GM21717 (cell line): ENCODE data around the gene STK32B.

Experiments
- ATAC-seq: cut with Tn5 transposase; IDR thresholded peaks from one replicate; pipeline ENCODE4 v1.9.1; 2021; ENCODE audit warnings: mild to moderate bottlenecking, moderate library complexity; ENCODE audit not compliant: unreplicated experiment

The STK32B gene

DNA sequence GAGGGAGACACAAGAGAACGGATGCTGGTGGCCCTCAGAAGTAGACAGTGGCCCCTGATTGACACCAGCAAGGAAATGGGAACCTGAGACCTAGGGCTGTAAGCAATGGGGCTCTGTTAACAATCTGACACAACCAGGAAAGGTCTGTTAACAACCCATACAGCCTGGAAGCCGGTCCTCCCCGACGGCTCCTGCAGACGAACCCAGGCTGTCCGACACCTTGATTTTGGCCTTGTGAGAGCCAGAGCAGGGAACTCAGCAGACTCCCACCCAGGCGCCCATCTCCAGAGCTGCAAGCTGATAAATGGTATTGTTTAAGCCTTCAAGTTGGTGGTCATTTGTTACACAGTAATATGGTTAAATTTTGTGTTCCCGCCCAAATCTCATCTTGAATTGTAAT lies 21.8 kb upstream of the STK32B start:
- no peak for ATAC-seq

DNA sequence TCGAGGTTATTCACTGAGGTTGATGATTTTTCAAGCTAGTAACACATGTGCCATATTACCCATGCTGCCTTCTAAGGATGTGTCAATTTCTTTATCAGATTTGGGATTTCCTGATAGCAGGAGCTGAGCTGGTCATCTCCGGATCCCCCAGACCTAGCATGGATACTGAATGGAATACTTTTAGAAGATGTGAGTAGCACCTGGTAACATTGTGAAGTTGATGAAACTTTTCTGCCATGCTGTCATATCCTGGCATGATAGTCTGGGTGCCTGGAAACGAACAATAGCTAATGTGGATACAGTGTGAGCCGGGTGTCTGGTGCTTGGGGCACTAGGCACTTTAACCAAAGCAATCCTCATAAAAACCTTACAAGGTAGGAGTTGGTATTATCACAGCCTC lies 21.1 kb upstream of the STK32B start:
- no peak for ATAC-seq

GRCh38 chr4:5030927-5031326 lies 20.4 kb upstream of the STK32B start:
- ATAC-seq, result no peak

- no peak for ATAC-seq
Observed at GRCh38 chr4:5032813-5033212, 18.5 kb upstream of the STK32B start.

GRCh38 chr4:5033281-5033841 lies 17.9 kb upstream of the STK32B start:
- ATAC-seq, result no peak

GRCh38 chr4:5034206-5034605 lies 17.1 kb upstream of the STK32B start:
- no peak for ATAC-seq

DNA sequence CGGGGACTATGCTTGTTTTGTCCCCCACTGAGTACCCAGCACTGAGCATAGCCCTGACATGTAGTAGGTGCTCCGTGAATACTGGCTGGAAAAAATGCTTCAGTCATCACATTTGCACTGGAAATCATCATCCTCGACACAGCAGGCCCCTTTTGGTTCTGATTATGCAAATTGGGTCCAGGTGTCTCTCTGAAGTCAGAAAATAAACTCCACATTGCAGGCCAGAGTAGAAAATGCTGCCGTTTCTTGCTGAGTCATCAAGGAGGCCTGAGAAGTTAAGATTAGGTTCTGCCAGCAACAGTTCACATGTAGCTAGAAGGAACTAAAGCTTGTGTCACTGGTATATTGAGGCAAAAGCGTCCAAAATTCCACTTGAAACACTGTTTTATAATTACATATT lies 15.0 kb upstream of the STK32B start:
- ATAC-seq, result no peak

GRCh38 chr4:5037553-5038551 lies 13.4 kb upstream of the STK32B start:
- no peak for ATAC-seq

DNA sequence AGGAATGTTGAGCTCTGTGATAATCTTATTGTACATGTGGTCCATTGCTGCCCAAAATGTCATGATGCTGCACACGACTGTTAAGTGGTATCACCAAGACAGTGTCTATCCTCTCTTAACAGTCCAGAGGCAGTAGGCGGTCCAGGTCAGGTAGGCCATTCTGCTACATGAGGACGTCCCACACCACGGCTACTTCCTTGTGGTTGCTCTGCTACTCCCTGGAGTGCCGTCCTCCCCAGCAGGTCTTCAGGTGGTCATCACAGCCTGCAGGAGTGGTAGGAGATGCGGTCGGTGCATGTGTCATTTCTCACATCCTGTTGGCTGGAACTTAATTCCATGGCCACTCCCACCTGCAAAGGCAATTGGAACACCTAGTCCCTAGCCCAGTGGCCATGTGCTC lies 11.5 kb upstream of the STK32B start:
- ATAC-seq, result no peak

DNA sequence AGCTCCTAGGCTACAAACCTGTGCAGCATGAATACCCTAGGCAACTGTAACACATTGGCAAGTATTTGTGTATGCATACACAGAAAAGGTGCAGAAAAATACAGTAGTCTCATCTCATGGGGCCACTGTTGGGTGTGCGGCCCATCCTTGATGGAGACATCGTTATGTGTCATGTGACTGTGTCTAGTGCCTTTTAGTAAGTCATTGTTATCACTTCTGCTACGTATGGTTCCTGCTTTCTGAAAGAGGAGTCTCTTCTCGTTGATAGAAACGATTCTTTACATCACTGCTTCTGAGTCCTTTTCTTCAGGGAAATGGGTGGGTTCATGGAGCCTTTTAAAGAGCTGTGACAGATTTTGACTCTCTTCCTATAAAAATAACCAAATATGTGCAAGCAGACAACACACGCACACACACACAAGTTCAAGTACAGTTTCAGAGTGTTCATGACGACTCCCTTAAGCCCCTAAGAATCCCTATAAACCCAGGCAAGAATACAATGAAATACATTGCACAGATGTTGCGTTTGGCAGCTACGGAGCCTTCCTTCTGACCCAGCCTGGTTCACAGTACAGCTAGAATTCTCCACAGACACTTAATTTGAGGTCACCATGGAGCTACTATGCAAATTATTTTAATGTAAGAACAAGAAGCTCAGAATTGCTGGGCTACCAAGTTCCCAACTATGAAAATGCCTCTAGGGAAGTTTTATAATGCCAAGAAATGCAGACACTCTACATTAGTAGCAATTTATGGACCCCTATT lies 10.2 kb upstream of the STK32B start:
- no peak for ATAC-seq

- no peak for ATAC-seq
Observed at GRCh38 chr4:5041699-5042098, 9.6 kb upstream of the STK32B start.

DNA sequence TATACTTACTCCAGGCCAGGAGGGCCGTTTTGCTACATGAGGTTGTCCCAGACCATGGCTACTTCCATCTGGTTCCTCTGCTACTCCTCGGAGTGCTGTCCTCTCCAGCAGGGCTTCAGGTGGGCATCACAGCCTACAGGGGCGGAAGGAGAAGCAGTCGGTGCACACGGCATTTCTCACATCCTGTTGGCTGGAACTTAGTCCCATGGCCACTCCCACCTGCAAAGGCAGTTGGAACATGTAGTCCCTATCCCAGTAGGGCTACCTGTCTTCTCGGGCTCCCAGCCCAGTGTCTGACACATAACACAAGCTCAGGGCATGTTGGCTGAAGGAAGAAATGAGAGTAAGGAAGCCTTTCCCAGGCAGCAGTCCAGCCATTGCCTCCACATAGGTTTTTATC lies 7.7 kb upstream of the STK32B start:
- no peak for ATAC-seq

DNA sequence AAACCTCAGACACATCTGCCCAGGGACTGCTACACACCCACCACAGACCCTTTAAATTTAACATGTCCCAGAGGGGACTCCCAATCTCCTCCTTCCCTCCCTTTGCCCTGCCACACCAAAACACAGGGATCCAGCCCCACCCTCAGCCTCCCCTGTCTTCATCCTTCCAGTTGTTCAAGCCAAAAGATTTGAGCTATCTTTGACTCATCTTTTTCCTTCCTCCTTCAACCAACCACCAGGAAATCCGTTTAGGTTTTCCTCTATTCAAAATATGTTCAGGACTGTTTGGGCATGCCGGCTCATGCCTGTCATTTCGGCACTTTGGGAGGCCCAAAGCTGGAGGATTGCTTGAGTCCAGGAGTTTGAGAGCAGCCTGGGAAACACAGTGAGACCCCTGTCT lies 6.9 kb upstream of the STK32B start:
- no peak for ATAC-seq

DNA sequence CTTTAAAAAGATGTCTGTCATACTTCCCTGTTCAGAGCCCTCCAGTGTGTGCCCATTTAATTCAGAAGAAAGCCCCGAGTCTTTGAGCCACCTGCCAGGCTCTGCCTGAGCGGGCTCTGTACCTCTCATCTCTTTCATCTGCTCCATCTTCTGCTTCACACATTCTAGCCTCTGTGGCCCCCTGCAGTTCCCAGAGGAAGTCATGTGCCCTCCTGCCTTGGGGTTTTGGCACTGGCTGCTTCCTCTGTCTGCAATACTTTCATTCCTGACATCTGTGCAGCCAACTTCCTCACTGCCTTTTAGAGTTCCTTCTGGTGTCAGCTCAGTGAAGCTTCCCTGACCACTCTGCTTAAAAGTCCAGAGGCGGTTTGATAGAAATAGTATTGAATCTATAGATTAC lies 6.2 kb upstream of the STK32B start:
- ATAC-seq, result no peak

DNA sequence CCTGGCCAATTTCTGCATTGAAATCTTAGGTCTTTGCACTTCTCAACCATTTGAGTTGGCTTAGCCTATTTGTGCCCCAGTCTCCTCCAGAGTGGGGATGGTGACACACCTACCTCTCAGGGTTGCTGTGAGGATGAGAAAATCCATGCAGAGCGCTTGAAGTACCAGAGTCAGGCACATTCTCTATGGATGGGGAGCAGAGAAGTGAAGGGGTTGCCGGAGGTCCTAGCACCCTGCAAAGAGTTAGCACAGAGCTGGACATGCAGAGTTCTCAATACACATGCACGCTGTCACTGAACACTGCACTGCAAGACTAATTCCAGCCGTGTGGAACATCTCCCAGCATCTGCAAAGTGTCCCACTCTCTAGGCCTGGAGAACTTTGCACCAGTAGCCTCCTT lies 2.6 kb upstream of the STK32B start:
- no peak for ATAC-seq

- no peak for ATAC-seq
Observed at GRCh38 chr4:5050520-5051277, 581 bp upstream of the STK32B start.

GRCh38 chr4:5052204-5052702 lies 973 bp downstream of the STK32B start:
- no peak for ATAC-seq

GRCh38 chr4:5052726-5053425 lies 1.6 kb downstream of the STK32B start:
- no peak for ATAC-seq

GRCh38 chr4:5054532-5054931 lies 3.3 kb downstream of the STK32B start:
- no peak for ATAC-seq

DNA sequence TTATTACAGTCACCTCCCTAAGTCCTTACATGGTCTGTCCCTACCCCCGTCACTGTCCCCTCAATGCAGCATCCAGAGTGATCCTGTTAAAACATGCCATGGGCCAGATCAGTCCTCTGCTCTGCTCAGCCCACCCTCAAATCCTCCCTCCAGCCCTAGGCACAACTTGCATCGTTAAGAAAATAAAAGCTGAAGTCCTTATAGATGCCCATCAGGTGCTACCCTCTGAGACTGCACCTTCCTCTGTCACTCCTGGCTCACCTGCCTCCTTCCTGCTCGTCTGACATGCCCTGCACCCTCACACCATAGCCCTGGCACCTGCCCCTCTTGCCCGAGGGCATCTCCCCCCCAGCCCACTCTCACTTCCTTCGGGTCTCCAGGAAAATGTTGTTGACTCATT lies 4.1 kb downstream of the STK32B start:
- ATAC-seq, result no peak
